Lung (tissue), 12 donors: Measurements from ENCODE around the gene IL20RA. TPM values are rescaled to one million over a fixed set of nuclear protein-coding genes. Genes with fewer than 3 reads are reported as not detected.
A peak's percentile ranks its signal among the peaks of the same experiment; 100 is the strongest.

ENCODE experiments used
- ATAC-seq: fragments of 200-7000 bp; cut with Tn5 transposase; one replicate; pipeline ENCODE4 v1.9.1; 2020; ENCODE audit warnings: moderate number of reproducible peaks; ENCODE audit not compliant: insufficient read depth, low FRiP score
- DNase-seq, 3 donors: peaks; one replicate each; pipeline ENCODE4 v3.0.0-alpha.2; 2013 to 2017
- H3K27ac ChIP-seq, 2 donors: one replicate each; pipeline ENCODE4 v1.5.1; 2013; ENCODE audit warnings: mild to moderate bottlenecking in 2 of 2, moderate library complexity in 2 of 2, control low read depth in 1 of 2, inconsistent platforms in 1 of 2, low read depth in 1 of 2, low read length in 1 of 2
- H3K27me3 ChIP-seq, 3 donors: one replicate each; pipeline ENCODE4 v1.5.1; 2013; ENCODE audit warnings: low read length in 2 of 3; ENCODE audit not compliant: control insufficient read depth in 3 of 3, insufficient read depth in 3 of 3
- H3K36me3 ChIP-seq, 4 donors: one replicate each; pipeline ENCODE4 v1.5.1; 2013; ENCODE audit warnings: low read length in 4 of 4, mild to moderate bottlenecking in 1 of 4, moderate library complexity in 1 of 4; ENCODE audit not compliant: control insufficient read depth in 4 of 4, insufficient read depth in 4 of 4
- H3K4me1 ChIP-seq, 5 donors: one replicate each; pipeline ENCODE4 v1.5.1; 2013; ENCODE audit warnings: low read length in 5 of 5, mild to moderate bottlenecking in 2 of 5, moderate library complexity in 1 of 5; ENCODE audit not compliant: control insufficient read depth in 5 of 5, insufficient read depth in 5 of 5
- H3K4me3 ChIP-seq: one replicate; pipeline ENCODE4 v1.5.1; 2013; ENCODE audit warnings: mild to moderate bottlenecking, control low read depth, moderate library complexity
- H3K9ac ChIP-seq, 2 donors: one replicate each; pipeline ENCODE4 v1.5.1; 2013; ENCODE audit warnings: low read length in 2 of 2, control low read depth in 1 of 2; ENCODE audit not compliant: insufficient read depth in 1 of 2
- H3K9me3 ChIP-seq, 4 donors: one replicate each; pipeline ENCODE4 v1.5.1; 2013; ENCODE audit warnings: low read length in 3 of 4, mild to moderate bottlenecking in 1 of 4, moderate library complexity in 1 of 4; ENCODE audit not compliant: control insufficient read depth in 4 of 4, insufficient read depth in 3 of 4
- CTCF ChIP-seq: IDR thresholded peaks from 2 replicates; pipeline ENCODE4 v1.5.1; 2012; ENCODE audit warnings: mild to moderate bottlenecking; ENCODE audit errors: control extremely low read depth, extremely low read depth
- WGBS, 2 donors: extraction: QIAGEN DNeasy Blood & Tissue Kit; methylation state at CpG; one replicate each; pipeline ENCODE4 v1.1.7; 2013; 5-methylcytosine and 5-hydroxymethylcytosine counted together
- polyA plus RNA-seq, 2 donors: library from polyadenylated mRNA; stranded (reverse); fragments of 200-250 nt; gene quantifications; one replicate each; pipeline ENCODE4 v1.2.1, GENCODE V29; 2013
- total RNA-seq, 2 donors: library from RNA; depleted of rRNA in 1 of 2; stranded (reverse); fragments of >200 nt in 1 of 2; gene quantifications; one replicate each; pipeline ENCODE4 v1.2.1, GENCODE V29; 2014 to 2021
- donor health status: control.
- donor health status: control.
- donor health status: Bipolar disorder and iron deficiency.
- donor health status: healthy.
- donor health status: DM: yes; HTN: yes; CAD: no.

The IL20RA gene
- total and polyA plus RNA-seq, 4 donors = 3.7 to 16.2 (median 6.7) TPM

DNA sequence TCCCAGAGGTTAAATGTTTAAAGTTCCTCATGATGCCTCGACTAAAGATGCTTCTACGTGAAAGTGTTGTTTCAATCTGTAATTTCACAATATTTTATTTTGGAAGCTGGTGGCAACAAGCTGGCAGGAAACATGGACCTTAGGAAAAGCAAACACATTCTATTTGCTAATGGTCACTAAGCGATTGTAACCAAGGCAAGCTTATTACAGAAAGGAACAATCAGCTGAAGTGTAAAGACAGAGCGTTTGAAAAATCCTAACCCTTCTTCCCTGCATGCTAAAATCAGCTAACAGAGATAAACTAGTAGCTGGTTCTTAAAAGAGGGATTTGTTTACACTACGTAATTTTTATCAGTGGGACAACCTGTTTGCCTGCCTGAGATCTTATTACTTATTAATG, 50.0 kb downstream of the IL20RA start:
- Histone ChIP-seq H3K9me3 (peaks cover 0 to 2% (median 0%) of the 10 kb centered on the region in 4 donors), H3K4me3 (no peak overlapping the region), H3K4me1 (peaks cover 0 to 12% (median 3%) of the 10 kb centered on the region in 5 donors), H3K27ac (no peak overlapping the region), H3K9ac (no peak overlapping the region), H3K27me3 (peaks cover 0 to 10% (median 0%) of the 10 kb centered on the region in 3 donors), H3K36me3 (no peaks in the 10 kb centered on the region)
- DNase-seq (peak in 2 of 3 donors; percentile 22 to 42), ATAC-seq (no peak)
- WGBS, 2 donors = 52 to 72% methylated on average over 5 of the region's 5 CpGs
- no peak for TF ChIP-seq CTCF

DNA sequence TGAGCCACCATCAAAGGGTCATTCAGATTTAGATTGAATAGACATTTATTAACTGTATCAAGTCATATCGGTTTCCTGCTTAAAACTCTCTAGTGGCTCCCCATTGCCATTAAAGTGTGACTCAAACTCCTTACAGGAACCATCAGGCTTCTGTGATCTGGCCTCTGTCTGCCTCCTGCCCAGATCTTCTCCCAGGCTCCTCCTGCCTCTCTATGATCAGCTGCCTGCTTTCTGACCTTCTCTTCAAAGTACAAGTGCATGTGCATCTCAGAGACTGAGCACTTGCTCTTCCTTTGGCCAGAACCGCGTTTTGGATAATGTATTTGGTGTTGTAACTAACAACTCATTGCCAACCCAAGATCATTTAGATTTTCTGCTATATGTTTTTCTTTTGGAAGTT, 52.7 kb downstream of the IL20RA start:
- Histone ChIP-seq H3K27me3 (peaks cover 0 to 18% (median 0%) of the 10 kb centered on the region in 3 donors), H3K4me1 (peaks cover 0 to 17% (median 6%) of the 10 kb centered on the region in 5 donors), H3K36me3 (no peaks in the 10 kb centered on the region), H3K9me3 (peaks cover 0 to 2% (median 0%) of the 10 kb centered on the region in 4 donors), H3K9ac (no peak overlapping the region), H3K4me3 (no peak overlapping the region), H3K27ac (no peak overlapping the region)
- DNase-seq (no peak), ATAC-seq (no peak)
- no peak for TF ChIP-seq CTCF
- WGBS, 2 donors = 56 to 60% methylated on average over 3 of the region's 3 CpGs

DNA sequence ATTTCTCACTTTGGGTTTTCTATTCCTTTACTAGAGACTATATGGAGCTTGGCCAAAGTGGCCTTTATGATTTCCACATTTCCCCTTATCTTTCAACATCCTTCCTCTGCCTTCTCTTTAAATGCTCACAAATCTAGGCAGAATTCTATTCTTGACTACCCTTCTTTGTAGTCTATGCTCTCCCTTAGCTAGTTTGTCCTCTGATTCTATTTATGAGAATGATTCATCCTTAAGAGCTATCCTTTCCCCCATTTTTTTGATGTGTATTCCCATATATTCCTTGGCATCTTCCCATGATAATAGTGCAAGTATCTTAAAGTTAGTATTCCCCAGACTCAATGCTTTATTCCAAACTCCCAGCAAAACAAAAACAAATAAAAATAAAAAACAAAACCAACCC, 53.1 kb downstream of the IL20RA start:
- Histone ChIP-seq H3K9me3 (no peaks in the 10 kb centered on the region), H3K4me1 (peaks cover 0 to 17% (median 6%) of the 10 kb centered on the region in 5 donors), H3K4me3 (no peak overlapping the region), H3K9ac (no peak overlapping the region), H3K27me3 (peaks cover 0 to 18% (median 0%) of the 10 kb centered on the region in 3 donors), H3K36me3 (no peaks in the 10 kb centered on the region), H3K27ac (no peak overlapping the region)
- TF ChIP-seq CTCF = no peak
- DNase-seq (no peak), ATAC-seq (no peak)

DNA sequence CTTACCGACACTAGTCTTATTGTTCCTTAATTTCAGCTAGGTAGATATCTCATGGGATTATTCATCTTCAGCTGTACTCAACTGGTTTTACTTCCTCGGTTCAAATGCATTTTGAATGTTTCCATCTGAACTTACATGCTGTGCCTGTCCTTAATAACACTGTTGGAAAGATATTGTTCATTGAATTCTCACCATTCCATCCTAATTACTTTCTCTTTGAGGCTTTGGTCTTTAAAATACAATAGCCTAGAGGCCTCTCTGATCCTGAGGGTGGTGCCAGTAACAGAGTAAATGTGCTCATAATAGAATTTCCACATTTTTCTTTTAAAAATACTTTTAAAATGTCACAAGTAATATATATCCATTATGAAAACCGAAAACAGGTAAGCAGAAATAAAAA, 54.0 kb downstream of the IL20RA start:
- no peak for TF ChIP-seq CTCF
- Histone ChIP-seq H3K9ac (no peak overlapping the region), H3K9me3 (no peaks in the 10 kb centered on the region), H3K36me3 (no peaks in the 10 kb centered on the region), H3K4me3 (no peak overlapping the region), H3K27ac (no peak overlapping the region), H3K27me3 (peaks cover 0 to 18% (median 0%) of the 10 kb centered on the region in 3 donors), H3K4me1 (peaks cover 0 to 17% (median 6%) of the 10 kb centered on the region in 5 donors)
- ATAC-seq (no peak), DNase-seq (no peak)
- WGBS, 2 donors = 79 to 84% methylated on average over 3 of the region's 3 CpGs
